Endometrium (tissue), 2 donors: ENCODE results near the gene KHSRP.
A peak's percentile ranks its signal among the peaks of the same experiment; 100 is the strongest.
"Not testable (repeated sequence)": the region's sequence is repeated elsewhere in the genome, so short reads cannot be mapped to it uniquely, and the experiment has no call there.

Experiments
- FAIRE-seq: peaks from 2 replicates; lab custom pipeline; 2012; peaks lifted over from hg19 to GRCh38; lab: Jason Lieb, UNC
- donor health status: control.
- donor health status: control.

The KHSRP gene

GRCh38 chr19:6450166-6450565 lies 25.6 kb upstream of the KHSRP start:
- no peak for FAIRE-seq

GRCh38 chr19:6448045-6448444 lies 23.4 kb upstream of the KHSRP start:
- no peak for FAIRE-seq

GRCh38 chr19:6446452-6446851 lies 21.8 kb upstream of the KHSRP start:
- no peak for FAIRE-seq

- FAIRE-seq, result no peak
Measured at GRCh38 chr19:6443986-6444385, 19.4 kb upstream of the KHSRP start.

GRCh38 chr19:6442087-6442688 lies 17.6 kb upstream of the KHSRP start:
- no peak for FAIRE-seq

- FAIRE-seq, result no peak
Measured at GRCh38 chr19:6440905-6441304, 16.3 kb upstream of the KHSRP start.

- FAIRE-seq, result peak; percentile 18
Measured at GRCh38 chr19:6439743-6440142, 15.1 kb upstream of the KHSRP start.

- no peak for FAIRE-seq
Measured at GRCh38 chr19:6433663-6434062, 9.1 kb upstream of the KHSRP start, which contains the start of gene SLC25A41. SLC25A41 (minus strand) TSS chr19:6433763; CDS start chr19:6433693, 70 bp downstream.

GRCh38 chr19:6433165-6433564 lies 8.6 kb upstream of the KHSRP start:
- FAIRE-seq, result no peak

- FAIRE-seq, result no peak
Measured at GRCh38 chr19:6431891-6432290, 7.3 kb upstream of the KHSRP start.

GRCh38 chr19:6429419-6430221 lies 5.0 kb upstream of the KHSRP start:
- no peak for FAIRE-seq

- not testable (repeated sequence) for FAIRE-seq
Measured at GRCh38 chr19:6428692-6429418, 4.2 kb upstream of the KHSRP start.

- FAIRE-seq, result no peak
Measured at GRCh38 chr19:6427131-6427530, 2.5 kb upstream of the KHSRP start.

- no peak for FAIRE-seq
Measured at GRCh38 chr19:6425732-6426620, 1.4 kb upstream of the KHSRP start.

- FAIRE-seq, result peak; percentile 100
Measured at GRCh38 chr19:6424939-6425731, 524 bp upstream of the KHSRP start.

GRCh38 chr19:6423499-6424194 lies 964 bp downstream of the KHSRP start:
- no peak for FAIRE-seq

GRCh38 chr19:6421075-6422014 lies 3.3 kb downstream of the KHSRP start:
- no peak for FAIRE-seq

- FAIRE-seq, result no peak
Measured at GRCh38 chr19:6418562-6418932, 6.1 kb downstream of the KHSRP start.
